NCI-H345 treated with DMSO at 0.1 percent for 48 hours (cell line): ENCODE results near the gene SDK1.

Source experiments
- DNase-seq: peaks from one replicate; lab custom pipeline; 2025; ENCODE audit not compliant: unreplicated experiment; lab: John Stamatoyannopoulos, UW

The SDK1 gene

DNA sequence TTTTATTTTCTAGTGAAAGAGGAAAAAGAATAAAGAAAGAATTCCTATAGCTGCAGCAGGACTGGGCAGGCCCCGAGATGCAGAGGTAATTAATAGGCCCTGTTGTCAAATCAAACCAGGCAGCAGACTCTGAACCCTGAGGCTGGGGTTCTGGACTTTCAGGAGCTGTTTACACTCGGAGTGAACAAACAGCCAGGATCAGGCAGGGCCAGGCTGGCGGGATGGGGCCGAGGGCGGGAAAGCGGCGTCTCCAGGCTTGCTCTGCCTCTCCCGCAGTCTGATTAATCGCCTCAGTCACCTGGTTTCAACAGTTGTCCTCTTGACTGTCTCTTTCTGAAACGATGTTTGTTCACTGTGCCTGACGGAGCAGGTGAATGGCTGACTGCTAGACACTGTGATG, 705.6 kb downstream of the SDK1 start:
- peak; percentile 69 for DNase-seq

DNA sequence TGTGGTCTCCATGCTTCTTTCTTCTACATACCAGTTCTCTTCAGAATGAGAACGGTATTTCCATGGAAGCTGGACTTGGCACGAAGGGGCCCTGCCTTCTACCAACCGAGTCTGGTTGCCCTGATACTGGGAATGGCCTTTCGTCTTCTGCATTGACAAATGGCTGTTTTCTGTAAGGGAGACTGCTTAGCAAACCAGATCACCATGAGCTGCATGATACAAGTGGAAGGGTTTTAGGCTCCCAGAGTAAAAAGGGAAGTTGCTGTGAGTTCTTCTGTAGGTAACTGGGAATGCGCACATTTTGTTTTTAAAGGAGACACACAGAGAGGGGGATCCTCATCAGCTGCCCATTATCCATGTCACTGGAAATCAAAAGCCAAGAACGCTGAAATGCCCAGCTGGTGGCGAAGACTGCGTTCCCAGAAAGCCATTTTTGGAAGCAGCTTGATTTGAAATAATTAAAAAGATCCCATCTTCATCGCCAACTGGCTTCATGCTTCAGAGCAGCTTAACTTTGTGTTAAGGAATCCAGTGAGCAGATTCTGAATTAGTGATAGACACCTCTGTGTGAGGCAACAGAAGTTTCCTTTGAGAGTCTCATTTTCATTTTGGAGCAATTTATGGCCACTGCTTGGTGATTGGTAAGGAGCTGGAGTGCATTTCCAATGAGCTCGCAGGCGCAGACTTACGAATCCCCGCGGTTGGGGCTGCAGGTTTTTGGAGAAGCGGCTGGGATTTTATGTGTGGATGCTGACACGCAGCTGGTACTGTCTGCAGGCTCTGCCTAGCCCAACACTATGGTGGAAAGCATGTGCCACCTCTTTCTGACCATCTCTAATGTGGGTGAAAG, 708.4 kb downstream of the SDK1 start:
- DNase-seq = no peak

DNA sequence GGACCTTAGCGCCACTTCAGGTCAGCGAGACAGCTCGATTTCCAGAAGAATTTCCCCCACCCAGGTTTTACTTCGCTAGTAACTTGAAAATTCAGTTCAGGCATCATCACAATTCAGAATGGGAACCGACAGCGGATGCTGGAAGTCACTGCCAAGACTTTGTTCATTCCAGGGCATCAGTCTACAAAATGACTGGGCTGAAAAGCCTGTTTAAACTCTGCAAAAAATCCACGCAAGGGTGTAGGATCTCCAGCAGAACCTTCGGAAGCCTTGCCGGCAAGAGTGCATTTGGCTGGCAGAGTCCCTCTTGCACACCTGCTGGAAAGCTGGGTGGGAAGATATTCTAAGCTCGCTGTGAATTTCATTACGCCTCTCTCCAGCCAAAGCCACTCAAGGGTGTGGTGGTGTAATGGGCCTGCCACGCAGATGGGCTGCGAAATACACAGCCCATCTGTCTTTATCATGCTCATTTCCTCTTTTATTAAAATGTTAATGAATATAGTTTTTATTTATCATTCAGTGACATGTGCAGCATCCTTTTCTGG, 709.1 kb downstream of the SDK1 start:
- no peak for DNase-seq

DNA sequence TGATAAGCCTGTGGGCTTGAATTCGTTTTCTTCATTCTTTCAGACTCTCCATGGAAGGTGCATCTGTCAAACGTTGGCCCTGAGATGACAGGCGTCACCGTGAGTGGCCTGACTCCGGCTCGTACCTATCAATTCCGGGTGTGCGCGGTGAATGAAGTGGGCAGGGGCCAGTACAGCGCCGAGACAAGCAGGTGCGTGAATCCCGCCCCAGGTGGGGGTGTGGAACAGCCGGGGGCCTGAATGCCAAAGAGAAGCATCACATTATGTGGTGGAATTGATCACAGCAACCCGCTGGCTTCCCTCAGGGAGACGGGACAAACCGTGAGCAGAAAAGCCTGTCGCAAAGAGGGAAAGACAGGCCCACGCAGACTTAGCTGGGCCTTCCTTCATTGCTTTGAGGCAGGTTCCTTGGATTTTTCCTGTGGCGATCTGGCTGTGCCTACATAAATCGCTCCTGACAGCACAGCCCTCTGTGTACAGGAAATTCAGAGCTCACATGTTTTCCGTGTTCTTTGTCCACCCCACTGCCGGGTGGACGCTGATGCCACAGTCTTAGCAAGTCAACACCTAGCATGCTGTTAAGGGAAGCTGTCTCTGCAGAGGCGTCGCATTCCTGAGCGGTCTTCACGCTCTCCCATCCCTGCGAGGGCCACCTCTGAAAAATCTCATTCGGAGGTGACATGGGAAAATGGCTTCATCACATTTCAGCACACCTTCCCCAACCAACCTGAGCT, 710.0 kb downstream of the SDK1 start:
- no peak for DNase-seq

DNA sequence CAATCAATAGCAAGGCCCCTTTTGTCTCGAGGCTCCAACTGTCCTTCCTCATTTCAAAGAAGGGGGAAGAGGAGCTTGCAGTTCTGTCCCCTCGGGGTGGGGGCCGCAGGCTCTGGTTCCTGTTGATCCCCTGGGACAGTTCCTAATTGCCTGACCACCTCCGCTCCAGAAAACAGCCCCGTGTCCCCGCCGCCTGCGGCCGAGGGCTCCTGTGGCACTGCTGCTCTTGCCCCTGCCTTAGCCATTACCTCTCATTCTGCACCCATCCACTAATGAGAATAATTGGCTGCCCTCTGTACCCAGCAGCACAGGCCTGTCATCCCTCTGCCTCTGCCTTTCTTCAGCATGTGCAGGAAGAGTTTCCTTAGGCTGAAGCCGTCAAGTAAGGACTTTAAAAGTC, 712.7 kb downstream of the SDK1 start:
- no peak for DNase-seq

DNA sequence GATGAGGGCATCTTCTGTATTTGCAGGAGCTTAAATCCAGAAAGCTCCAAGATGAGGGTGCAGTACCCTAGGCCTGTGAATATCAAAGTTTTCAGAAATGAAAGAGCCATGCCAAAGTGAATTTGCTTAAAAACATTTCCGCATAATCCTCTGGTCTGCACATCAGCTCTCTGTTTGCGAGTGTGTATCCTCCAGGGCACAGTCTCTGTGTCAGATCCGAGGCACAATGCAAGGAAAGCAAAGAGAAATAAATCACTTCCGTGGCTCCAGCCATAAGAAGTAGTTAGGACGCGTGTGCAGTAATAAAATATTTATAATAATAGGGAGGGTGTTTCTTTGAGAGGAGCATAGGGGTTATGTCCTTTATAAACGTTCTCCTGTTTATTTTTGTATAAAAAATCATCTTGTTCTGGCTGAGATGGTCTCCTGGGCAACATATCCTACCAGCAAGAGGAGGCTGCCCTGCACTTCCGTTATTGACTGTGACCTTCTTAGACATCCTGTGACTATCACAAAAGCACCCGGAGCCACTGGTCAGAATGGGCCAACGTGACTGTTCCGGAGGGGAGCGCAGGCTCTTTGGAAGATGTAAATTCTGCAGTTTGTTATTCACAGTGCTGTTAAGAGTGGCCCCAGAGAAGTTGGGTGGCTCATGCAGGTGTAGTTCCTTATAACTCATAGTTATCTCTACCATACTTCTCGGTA, 713.4 kb downstream of the SDK1 start:
- no peak for DNase-seq

DNA sequence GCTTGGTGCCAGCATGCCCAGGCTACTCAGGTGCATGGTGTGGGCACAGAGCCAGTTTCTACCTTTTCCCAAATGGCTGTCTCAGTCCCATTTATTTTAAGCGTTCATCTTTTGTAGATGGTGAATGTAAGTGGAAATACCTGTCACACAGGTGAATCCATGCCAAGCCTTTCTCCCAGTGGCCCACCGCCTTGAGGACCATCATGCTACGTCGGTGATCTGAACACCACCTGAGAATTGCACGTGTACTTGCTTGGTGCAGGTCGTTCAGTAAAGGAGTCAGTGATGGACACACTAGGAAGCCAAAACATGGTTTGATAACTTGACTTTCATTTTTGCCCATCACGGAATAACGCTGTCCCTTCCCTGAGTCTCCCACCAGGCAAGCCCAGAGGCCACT, 714.3 kb downstream of the SDK1 start:
- peak; percentile 3 for DNase-seq

DNA sequence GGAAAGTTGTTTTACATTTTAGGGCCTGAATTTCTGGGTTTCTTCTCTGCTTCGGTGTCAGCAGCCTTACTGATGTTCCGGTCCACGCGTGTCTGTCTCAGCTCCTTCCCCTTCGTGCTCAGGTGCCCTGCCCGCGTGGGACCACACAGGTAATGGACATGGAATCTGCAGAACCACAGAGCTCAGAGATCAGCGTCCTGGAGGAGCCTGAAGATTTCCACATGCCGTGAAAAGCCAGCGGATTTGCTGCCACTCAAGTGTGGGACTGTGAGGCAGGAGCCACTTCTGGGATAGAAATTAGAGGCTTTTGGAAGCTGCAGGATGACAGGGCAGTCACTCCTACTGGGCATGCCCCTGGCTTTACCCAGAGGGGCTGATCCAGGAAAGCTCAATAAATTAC, 714.9 kb downstream of the SDK1 start:
- DNase-seq = no peak

DNA sequence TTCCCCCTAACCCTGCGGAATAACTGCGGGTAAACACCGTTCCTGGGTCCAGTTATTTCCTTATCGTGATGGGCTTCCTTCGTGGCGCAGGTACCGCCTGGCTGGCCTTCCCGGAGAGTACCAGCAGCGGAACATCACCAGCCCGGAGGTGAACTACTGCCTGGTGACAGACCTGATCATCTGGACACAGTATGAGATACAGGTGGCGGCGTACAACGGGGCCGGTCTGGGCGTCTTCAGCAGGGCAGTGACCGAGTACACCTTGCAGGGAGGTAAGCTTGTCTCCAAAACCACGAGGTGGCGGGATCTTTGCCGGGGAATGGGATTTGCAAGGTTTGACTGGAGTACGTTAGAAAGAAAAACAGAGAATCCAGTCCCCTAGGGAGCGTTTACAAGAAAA, 716.0 kb downstream of the SDK1 start:
- no peak for DNase-seq

DNA sequence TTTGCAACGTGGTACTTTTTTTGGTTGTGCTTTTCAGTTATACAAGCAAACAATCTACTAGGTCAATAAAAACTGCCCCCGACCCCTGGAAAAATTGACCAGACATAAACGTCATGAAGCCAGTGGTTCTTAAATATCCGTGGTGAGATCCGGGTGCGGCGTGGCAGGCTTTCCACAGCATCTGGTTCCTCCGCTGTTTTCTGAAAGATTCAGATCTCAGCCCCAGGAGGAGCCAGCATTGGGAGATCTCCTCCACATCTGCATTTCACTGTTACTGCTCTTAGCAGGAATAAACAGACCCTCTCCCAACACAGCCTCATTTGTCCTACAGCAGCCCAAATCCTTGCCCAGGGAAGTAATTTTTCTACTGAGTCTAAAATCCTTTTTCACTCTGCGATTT, 716.7 kb downstream of the SDK1 start:
- DNase-seq = no peak

DNA sequence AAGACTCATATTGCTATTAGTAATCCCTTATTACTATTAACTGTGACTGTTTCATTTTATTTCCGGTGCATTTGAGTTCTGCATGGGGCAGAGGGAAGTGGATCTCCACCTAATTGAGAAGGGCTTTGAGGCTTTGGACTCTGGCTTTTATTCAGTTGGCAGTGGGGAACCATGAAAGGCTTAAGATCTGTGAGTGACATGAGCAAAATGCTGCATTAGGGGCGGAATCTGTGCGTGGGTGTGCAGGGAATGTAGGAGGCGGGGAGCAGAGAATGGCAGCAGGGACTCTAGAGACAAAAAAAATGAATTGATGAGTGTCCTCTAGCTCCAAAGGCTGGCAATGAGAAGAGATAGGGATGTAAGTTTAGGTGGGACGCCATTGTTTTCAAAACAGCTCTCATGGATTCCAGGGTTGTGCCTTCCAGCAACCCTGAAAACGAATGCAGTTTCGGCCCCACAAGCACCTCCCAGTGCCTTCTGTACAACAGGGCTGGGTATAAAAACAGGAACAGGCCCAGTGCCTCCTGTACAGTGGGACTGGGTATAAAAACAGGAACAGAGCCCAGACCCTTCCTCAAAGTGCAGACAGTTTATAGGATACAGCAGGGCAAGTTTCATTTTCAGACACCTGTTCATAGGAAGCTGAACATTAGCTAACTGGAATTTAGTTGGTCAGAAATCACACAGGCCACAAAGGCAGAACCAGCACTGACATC, 717.7 kb downstream of the SDK1 start:
- DNase-seq = no peak

DNA sequence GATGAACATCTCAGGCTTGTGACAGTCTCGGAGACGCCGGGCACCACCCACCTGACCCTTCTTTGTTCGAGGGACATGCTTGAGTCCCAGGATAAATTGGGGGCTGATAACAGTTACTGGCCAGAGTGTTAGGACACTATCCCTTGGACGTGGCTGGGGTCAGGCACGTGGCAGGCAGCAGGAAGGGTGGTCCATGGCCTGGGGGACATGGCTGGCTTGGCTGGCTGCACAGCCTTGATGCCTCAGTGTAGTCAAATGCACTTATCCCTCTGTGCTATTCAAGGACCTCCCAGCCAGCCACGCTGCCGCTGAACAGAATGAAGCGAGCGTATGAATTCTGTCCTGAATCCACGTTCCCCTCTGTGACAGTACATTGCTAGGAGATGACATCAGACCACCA, 719.0 kb downstream of the SDK1 start:
- no peak for DNase-seq

DNA sequence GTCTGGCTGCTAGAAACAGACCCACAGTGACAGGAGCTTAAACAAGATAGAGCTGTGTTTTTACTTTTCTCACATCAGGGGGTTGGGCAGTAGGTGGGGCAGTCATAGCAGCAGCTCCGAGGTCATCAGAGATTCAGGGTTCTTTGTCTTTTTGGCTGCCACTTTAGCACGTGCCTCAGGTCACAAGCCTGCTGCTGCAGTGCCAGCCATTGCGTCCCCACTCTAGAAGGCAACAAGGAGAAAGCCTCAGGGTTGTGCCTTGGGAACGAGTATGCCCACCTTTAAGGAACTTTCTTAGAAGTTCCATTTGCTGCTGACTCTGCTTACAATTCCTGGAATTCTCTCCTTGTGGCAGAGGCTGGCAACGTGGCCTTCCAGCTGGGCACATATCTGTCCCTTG, 720.4 kb downstream of the SDK1 start:
- no peak for DNase-seq

DNA sequence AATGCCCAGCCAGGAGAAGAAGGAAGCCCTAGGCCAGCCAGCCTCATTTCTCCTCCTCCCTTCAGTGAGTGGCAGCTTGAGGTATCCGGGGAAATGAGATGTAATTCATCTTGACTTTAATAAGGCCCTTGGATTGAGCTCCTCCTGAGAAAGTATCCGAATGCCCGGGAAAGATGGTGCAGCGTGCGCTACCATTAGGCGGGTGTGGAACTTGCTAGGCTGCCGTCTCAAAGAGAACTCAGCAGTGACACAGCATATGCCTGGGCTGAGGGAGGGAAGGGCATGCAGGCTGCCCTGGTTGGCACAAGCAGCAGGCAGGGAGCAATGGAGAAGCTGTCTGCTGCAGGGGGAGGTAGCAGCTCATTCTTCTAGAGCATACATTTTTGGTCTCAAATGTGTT, 721.2 kb downstream of the SDK1 start:
- DNase-seq = no peak

DNA sequence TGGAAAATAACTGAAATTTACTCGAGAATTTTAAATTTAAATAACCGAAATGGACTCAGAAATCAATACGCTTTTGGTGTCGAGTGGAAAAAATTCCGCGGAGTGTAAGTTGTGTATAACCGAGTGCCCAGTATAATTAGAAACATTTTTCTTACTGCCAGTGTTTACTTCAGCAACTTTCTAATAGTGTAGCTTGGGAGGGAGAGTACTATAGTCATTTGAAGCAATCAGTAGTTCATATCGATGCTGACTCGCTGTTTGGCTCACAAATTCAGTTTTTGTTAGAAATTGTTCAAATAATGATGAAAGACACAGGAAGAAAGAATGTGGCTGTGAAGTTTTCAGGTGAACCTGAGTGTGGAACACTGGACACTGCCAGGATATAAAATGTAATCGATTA, 722.5 kb downstream of the SDK1 start:
- DNase-seq = no peak

DNA sequence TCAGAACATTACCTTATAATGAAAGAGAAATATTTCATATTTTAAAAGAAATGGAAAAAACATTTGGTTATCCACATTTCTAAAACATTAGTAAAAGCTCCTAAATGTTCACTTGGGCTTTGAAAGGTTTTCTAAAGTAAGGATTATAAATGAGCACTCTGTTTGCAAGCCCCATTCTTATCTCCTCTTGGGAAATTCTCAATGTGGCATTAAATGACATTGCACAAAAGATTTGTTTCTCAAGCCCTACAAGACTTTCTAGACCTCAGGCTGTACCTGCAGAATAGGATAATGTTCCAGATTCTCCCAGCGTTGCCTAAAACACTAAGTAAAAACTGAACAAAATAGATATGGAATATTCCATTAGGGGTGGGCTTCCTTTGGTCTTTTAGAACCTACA, 723.1 kb downstream of the SDK1 start:
- DNase-seq = no peak

DNA sequence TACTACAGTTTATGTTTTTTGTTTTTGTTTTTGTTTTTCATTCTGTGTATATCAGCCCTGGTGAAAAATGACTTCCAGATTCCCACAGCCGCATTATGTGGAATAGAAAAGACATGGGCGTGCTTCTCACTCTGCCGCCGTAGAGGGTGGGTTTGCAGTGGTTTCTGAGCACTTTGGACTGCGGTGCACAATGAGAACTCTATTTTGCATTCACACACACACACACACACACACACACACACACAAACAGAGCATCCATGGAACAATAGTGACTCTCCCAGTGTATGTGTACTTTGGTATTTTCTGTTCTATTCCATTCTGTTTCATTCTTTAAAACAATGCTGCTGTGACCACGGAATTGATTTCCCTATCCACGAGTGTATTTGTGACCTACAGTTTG, 723.8 kb downstream of the SDK1 start:
- no peak for DNase-seq

DNA sequence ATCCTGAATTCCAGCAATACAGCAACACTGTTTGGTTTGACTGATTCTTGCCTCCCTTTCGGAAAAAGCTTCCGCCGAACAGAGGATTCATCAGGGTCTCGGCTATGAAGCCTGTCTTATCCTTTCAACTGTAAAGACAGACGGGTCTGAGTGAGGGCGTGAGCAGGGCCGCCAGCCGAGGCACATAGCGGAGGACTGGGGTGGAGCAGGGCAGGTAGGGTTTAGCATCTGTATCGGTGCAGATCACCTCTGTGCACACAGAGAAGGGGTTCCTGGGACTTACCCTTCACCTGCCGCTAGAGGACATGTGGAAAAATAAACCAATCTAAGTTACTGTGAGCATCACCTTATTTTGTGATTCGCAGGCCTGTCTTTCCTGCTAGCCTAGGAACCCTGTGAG, 724.2 kb downstream of the SDK1 start:
- DNase-seq = no peak

DNA sequence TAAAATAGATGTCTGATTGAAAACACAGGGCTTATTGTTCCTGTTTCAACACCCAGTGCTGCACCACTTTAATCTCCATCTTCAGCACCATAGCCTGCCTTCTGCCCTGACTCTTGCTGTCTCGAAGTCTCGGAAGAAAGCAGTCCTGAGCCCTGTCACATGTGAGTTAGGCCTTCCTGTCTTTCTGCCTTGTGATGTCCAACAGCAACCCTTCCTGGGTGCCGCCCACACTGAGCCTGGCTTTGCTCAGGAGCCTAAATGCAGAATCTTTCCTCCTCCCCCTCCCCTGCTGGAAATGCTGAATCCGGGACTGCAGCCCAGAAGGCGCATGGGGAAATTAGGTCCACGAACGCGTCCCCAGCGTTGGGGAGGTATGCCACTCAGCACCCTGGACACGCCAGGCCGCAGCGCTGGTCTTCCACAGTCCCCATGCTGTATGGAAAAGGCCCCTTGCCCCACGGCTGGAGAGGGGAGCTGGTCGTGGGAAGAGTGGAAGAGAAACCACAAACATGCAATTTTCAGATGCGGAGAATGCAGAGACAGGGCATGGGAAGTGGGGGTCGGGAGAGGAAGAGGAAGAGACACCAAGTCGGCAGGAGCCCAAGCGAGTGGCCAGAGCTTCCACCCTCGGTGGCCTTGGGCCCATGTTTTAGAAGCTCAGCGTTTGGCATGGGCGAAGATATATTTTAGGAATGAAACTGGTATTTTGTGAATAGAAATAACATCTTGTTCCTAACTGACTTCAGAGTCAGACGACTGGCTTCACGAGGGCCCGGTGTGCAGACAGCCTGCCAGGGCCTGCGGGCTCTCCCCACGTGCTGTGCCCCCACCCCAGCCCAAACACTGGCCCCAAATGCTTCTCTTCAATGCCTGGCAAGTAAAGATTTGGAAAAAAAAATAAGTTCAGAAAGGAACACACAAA, 724.9 kb downstream of the SDK1 start:
- no peak for DNase-seq

DNA sequence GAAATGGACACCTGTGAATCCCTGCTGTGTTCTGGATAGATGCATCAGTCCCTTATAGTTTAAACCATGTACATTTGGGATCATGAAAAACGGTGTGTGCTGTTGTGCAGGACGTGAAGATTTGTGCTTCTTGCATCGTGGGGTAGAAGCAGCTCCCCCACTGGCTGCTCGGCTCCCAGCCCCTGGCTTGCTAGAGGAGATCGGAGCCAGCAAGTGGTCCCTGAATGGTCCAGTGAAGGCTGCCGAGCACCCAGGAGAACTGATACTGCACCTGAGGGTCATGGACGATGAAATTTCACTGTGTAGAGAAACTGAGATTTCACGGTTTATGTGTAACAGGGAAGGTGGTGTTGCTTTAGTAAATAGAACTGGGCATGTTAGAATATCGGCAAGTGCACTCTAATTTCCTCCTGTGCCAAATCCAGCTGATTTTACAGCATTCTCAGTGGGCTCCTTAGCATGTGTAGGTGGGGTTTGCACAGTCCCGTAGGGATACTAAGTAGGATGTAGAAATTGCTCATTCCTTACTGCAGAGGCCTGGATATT, 726.0 kb downstream of the SDK1 start:
- no peak for DNase-seq
